AG09319 (cell line): Measurements from ENCODE around the gene VEGFC.

Source experiments
- DNase-seq: peaks from one replicate; pipeline ENCODE4 v3.0.0-alpha.2; 2010; ENCODE audit warnings: low read depth; ENCODE audit errors: extremely low read depth
- TF ChIP-seq, protein P1 (sequence below): IDR thresholded peaks from 2 replicates; pipeline ENCODE4 v1.5.1; 2011; ENCODE audit warnings: low read depth, mild to moderate bottlenecking, inconsistent platforms, low read length, moderate library complexity

The VEGFC gene

DNA sequence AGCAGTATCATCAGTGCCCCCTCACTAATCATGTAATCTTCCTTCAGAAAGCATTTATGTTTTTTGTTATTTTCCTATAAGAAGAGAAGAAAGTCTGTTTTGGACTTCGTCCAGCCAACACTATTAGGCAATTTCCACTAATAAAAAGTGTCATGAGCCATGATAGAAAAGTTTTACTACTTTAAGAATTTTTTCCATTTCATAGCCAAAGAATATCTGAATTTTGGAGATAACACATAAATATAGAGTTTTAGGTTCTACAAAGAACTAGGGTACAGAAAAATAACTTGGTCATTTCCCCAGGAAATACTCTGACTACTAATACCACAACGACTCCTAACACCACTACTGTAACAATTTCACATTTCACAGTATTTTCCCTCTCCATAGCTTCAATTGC, 41.8 kb upstream of the VEGFC start:
- TF ChIP-seq, protein P1, sequence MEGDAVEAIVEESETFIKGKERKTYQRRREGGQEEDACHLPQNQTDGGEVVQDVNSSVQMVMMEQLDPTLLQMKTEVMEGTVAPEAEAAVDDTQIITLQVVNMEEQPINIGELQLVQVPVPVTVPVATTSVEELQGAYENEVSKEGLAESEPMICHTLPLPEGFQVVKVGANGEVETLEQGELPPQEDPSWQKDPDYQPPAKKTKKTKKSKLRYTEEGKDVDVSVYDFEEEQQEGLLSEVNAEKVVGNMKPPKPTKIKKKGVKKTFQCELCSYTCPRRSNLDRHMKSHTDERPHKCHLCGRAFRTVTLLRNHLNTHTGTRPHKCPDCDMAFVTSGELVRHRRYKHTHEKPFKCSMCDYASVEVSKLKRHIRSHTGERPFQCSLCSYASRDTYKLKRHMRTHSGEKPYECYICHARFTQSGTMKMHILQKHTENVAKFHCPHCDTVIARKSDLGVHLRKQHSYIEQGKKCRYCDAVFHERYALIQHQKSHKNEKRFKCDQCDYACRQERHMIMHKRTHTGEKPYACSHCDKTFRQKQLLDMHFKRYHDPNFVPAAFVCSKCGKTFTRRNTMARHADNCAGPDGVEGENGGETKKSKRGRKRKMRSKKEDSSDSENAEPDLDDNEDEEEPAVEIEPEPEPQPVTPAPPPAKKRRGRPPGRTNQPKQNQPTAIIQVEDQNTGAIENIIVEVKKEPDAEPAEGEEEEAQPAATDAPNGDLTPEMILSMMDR, result no peak
- no peak for DNase-seq

DNA sequence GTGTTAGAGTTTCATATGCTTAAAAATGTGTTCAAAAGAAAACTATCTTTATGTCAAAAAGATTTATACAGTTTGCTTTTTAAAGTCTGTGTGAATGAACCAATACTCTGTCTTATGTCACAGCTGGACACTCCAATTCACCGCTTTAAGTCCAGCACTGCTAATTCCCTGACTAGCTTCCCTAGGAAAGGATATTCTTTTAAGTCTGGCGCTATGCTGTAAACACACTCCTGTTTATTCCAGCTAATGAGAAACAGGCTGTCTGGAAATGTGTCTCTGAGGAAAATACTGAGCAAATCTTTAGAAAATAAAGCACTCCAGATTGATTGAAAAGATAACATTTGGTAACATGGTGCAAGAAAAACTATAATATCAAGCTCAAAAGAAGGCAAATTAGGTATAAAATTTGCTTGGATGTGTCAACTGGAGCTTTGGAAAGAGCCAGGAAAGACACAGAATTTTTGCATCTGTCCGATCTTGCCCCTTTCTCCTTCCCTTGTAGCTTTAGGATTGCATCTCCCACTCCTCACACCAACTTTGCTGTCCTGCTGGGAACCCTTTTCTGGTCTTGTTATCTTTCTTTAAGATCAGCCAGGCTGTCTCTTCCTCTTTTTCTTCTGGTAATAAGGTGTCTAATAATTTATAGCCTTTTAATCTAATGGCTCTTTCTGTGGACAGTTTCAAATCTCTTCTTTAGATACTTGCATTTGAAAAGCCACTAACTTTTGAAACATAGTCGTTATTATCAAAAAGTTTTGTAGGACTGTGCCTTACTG, 40.9 kb upstream of the VEGFC start:
- TF ChIP-seq, protein P1, result no peak
- DNase-seq, result no peak

- DNase-seq, result no peak
These were observed 38.2 kb upstream of the VEGFC start for GRCh38 chr4:176830971-176831370.

GRCh38 chr4:176825586-176825985, 32.9 kb upstream of the VEGFC start:
- DNase-seq, result no peak
- TF ChIP-seq, protein P1, result no peak

More at GRCh38 chr4:176830971-176831370, 38.2 kb upstream of the VEGFC start:
- TF ChIP-seq, protein P1, result no peak

DNA sequence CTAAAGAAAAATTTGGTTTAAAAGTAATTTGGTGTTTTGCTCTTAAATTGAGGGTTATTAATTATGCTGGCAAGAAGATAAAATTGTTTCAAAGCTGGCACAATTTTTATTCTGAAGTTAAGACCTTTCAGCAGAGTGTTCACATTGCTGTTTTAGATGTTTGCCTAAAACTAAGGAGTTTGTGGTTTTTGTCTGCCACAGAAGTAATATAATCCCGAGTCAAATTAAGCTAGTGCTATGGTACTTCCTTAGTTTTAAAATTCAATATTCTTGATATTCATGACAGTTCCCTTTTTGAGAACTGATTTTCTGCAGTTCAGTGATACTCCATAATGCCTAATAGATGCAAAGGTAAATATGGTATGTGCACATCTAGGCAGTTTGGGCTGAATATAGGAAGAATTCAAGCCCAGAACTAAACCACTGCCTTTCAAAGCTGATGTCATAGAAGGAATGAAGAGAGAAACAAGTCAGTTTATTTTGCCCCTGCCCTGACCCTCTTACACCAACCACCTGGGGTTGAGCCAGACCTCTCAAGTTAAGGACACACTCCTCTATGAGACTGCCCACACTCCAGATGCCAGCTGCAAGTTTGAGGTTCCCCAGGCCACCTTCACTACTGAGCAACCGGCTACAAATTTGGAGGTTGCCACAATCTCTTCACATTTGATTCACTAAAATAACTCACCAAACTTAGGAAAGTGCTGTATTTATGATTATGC, 32.1 kb upstream of the VEGFC start:
- TF ChIP-seq, protein P1, result no peak
- DNase-seq, result no peak

DNA sequence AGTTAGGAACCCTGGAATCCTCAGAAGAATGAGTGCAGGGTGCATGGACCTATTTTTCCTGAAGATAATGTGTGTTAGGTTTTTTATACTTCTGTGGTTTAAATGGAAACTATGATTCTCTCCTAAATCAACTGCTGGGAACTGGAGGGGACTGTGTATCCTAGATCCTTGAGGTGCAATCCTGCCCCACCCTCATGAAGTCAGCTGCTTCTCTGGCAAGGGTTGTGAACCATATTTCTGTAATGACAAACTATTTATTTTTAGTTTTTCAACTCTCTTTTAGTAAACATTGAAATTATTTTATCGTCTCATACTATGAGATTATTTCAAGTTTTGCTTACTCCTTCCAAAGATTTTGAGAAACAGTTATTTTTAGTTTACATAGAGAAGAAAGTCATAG, 25.8 kb upstream of the VEGFC start:
- TF ChIP-seq, protein P1, result no peak
- DNase-seq, result no peak

DNA sequence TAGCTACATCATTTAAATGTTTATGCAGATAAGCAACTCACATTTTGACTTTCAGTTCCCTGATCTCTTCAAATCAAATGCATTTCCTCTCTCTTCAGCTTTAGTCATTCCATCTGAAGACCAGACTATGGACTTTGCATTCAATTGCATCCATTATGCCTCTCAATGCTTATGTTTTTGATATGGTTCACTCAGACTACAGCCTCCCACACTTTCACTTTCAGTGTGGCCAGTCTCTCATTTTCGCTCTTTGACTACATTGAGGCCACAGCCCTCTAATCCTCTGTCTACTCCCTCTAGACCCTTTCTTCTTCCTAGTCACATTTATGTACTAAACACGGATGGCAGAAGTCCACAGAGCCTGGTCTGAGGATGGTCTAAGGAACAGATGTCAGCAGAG, 24.5 kb upstream of the VEGFC start:
- no peak for DNase-seq
- TF ChIP-seq, protein P1, result no peak
